ENCODE measurements around the gene SPRN.
A peak's percentile ranks its signal among the peaks of the same experiment; 100 is the strongest.

Gene SPRN

DNA sequence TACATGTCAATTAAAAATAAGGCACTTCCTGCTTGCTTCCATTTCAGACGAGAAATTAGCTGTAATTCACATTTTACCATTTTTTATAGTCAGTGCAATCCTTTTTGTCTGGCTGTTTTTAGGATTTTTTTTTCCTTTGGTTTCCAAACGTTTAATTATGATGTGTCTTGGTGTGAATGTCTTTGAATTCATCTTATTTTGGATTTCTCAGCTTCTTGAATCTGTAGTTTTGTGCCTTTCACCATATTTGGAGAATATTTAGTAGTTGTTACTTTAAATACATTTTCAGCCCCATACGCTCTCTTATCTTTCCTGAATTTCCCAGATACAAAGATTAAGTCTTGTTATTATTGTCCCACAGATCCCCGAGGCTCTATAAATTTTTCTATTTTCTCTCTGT, 26.9 kb upstream of the SPRN start:
- Histone ChIP-seq H3K4me3 (no peak overlapping the region), H3K27ac (no peak overlapping the region)
- DNase-seq (ENCODE audit: low spot score), result no peak
- TF ChIP-seq CTCF (IDR thresholded peaks at IDR 0.05), result no peak

GRCh38 chr10:133448120-133448519, 23.7 kb upstream of the SPRN start:
- Histone ChIP-seq H3K4me3 (no peak overlapping the region), H3K27ac (no peak overlapping the region)
- no peak for DNase-seq (ENCODE audit: low spot score)
- TF ChIP-seq CTCF (IDR thresholded peaks at IDR 0.05), result no peak

GRCh38 chr10:133446979-133447378, 22.6 kb upstream of the SPRN start:
- TF ChIP-seq CTCF (IDR thresholded peaks at IDR 0.05), result no peak
- no peak for DNase-seq (ENCODE audit: low spot score)
- H3K4me3 ChIP-seq, result no peak overlapping the region
- no peak overlapping the region for H3K27ac ChIP-seq

DNA sequence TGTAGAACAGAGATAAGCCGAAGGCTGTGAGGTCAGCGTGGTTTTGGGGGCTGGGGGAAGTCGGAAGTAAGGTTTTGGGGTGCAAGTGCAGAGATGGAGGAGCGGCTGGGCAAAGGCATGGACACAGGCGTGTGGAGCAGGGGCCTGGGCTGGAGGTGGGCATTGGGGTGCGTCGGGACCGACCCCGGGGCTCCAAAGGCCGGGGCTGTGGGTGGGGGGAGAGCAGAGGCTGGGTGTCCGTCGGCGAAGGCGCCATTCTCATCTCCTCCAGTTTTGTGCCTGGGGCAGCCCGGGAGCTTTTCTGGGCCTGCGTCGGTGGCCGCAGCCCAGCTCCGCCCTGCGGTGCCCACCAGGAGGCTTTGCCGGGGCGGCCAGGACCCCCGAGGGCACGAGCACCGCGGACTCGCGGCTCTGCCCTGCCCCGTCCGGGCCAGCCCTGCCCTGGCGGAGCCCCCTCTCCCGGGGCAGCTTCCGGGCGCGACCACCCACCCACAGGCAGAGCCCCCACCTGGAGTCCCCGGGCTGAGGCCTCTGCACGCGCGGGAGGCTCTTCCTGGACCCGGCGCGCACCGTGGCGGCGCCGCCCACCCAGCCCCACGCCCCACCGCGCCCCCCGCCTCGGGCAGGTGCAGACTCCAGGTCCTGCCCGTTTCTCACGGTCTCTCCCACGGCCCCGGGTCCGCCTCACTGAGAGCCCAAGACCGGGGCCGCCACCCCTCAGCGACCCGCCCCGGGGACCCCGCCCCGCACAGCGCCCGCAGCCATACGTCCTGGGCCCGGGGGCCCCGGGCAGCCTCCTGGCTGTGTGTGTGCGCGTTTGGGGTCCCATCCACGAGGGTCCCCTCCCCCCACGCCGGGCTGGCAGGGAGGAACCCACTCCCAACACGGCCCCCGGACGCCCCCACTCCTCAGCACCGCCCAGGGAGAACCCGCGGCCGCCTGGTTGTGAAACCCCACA, 21.6 kb upstream of the SPRN start:
- no peak for TF ChIP-seq CTCF (IDR thresholded peaks at IDR 0.05)
- DNase-seq (ENCODE audit: low spot score), result no peak
- Histone ChIP-seq H3K4me3 (no peak overlapping the region), H3K27ac (no peak overlapping the region)

DNA sequence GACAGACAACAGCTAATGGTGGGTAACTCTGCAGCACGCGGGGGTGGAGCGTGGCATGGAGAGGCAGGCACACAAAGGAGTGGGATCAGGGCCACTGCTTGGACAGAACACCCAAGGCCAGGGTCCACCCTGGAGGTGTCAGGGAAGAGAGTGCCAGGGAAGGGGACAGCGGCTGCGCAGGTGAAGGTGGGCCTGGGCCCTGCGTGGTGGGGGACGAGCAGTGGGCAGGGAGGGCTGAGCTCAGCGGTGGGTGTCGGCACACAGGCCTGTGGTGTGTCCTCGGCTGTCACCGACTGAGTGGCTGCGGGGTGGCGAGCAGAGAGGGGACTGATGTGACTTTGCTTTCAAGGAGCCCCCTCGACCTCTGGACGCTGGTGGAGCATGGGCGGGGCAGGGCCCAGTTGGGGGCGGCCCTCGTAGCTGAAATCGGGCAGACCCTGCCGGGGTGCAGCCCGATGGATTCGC, 20.9 kb upstream of the SPRN start:
- no peak overlapping the region for H3K4me3 ChIP-seq
- peak; percentile 52 for DNase-seq (ENCODE audit: low spot score)
- TF ChIP-seq CTCF (IDR thresholded peaks at IDR 0.05), result no peak
- H3K27ac ChIP-seq, result no peak overlapping the region

GRCh38 chr10:133444342-133445267, 20.2 kb upstream of the SPRN start:
- DNase-seq (ENCODE audit: low spot score), result peak; percentile 52
- TF ChIP-seq CTCF (IDR thresholded peaks at IDR 0.05), result no peak

More at GRCh38 chr10:133444342-133445267, 20.2 kb upstream of the SPRN start:
- H3K27ac ChIP-seq, result no peak overlapping the region
- no peak overlapping the region for H3K4me3 ChIP-seq
